Vagina (tissue), 2 donors: ENCODE measurements around the gene DDR2.

ENCODE experiments used
- CTCF ChIP-seq, 3 experiments: fragments of 450-650 bp in 2 of 3; fragments of 200-600 bp in 1 of 3; sonication (generic) in 1 of 3; IDR thresholded peaks; one replicate each; pipeline ENCODE4 v1.5.1; 2017 to 2019; ENCODE audit warnings: antibody characterized with exemption in 3 of 3, mild to moderate bottlenecking in 2 of 3, moderate library complexity in 2 of 3
- POLR2AphosphoS5 ChIP-seq, 2 donors: sonication (generic); formaldehyde crosslinking; IDR thresholded peaks; one replicate each; pipeline ENCODE4 v1.9.0; 2017; ENCODE audit warnings: antibody characterized with exemption in 2 of 2, mild to moderate bottlenecking in 2 of 2, low read depth in 1 of 2; ENCODE audit not compliant: insufficient read depth in 1 of 2

- TF ChIP-seq CTCF (IDR thresholded peaks at IDR 0.05) (no peak), POLR2AphosphoS5 (IDR thresholded peaks at IDR 0.05; ENCODE audit: insufficient read depth in 1 of 2, low read depth in 1 of 2) (no peak)
Measured at GRCh38 chr1:162680419-162681121, 48.3 kb downstream of the DDR2 start.
